Activated CD4-positive, alpha-beta T cell treated with anti-CD3 and anti-CD28 coated beads, Interleukin-2, amount 50 U/mL, for 16 hours (primary cell): Measurements from ENCODE around the gene PHETA2.

Experiments
- DNase-seq: peaks from one replicate; pipeline ENCODE4 v3.0.0-alpha.2; 2020

The PHETA2 gene, protein sequence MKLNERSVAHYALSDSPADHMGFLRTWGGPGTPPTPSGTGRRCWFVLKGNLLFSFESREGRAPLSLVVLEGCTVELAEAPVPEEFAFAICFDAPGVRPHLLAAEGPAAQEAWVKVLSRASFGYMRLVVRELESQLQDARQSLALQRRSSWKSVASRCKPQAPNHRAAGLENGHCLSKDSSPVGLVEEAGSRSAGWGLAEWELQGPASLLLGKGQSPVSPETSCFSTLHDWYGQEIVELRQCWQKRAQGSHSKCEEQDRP

DNA sequence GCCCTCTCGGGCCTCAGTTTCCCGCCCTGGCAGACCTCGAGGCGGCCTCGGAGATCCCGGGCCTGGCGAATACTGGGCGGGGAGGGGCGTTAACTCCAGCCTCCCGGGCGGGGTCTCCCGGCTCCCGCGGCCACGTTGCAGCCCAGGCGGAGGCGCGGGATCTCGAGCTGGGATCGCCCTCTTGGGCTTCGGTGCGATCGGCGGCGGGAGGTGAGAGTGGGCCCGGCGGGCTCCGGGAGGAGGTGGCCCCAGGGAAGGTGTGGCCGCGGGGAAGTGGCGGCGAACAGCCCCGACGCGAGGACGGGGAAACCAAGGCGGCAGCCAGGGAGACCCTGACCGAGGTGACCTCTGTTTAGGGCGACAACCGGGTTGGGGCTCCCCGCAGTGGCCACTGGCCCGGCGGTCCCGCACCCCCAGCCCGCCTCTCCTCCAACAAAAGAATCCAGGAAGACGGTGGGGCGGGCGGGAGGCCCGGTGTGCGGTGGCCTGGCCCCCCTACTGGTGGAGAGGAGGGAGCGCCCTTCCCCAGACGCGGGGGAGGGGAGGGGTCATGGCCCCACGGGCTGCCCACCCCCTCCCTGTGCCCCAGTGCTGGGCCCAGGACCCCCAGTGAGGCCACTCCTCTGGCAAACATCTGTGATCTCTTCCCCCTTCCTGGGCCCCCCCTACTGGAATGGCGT lies at the start of gene PHETA2:
Gene PHETA2, plus strand, starts transcription at position 117 of the 680 bp plus-strand sequence. CDS start 3,046 bp downstream, outside the sequence.
- DNase-seq, result peak; percentile 21

DNA sequence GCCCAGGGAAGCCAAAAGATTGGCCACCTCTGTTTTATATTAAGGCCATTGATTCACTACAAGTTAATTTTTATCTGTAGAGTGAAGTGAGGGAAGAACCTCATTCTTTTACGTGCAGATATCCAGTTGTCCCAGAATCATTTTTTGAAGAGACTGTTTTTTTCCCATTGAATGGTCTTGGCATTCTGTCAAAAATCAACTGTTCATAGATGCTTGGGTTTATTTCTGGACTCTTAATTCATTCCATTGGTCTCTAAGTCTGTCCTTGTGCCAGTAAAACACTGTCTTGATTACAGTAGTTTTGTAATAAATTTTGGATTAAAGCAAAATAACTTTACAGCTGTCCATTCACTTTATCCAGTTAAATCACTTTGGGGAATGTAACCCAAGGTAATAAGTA lies 48.6 kb upstream of the PHETA2 start:
- no peak for DNase-seq

DNA sequence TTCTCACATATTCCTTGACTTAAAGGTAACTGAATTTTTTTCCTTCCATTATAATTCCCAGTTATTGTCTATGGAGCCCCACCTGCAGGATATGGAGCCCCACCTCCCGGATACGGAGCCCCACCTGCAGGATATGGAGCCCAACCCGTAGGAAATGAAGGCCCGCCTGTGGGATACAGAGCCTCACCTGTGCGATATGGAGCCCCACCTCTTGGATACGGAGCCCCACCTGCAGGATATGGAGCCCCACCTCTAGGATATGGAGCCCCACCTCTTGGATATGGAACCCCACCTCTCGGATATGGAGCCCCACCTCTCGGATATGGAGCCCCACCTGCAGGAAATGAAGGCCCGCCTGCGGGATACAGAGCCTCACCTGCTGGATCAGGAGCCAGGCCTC lies 47.3 kb upstream of the PHETA2 start:
- DNase-seq, result no peak

DNA sequence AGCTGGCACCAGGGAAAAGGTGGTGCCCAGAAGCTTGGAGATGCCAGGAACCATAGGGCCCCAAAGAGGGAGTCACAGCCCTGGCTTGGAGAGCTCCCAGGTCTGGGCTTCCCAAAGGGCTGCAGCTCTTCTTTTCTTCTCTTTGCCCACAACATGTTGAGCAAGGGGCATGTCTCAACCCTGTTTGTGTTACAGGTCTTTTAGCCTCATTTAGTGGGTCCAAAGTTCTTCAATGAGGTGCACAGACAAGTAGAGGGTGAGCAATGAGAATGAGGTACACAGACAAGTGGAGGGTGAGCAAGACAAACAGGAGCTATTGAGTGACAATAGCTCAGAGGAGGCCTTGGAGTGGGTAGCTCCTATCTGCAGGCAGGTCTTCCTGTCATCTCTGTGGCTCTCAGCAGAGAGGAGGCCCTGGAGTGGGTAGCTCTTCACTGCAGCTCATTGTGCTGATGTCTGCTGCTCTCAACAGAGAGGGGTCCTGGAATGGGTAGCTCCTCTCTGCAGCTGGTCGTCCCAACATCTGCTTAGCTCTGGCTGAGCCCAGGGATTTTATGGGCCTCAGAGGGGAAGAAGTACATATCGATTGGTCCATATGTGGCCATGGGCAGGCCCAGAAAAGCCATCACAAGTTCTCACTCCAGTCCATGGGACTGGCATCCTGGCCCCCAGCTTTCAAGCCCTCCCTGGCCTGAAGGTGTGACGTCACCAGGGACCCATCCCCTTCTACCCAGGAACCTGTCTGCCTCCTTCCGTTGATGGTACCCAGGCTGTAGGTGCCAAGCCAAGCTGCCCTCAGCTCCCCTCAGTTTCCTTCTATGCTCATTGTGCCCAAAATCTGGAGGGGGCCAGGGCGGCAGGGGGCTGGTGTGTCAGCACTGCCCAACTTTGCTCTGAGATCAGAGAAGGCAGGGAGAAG lies 40.5 kb upstream of the PHETA2 start:
- no peak for DNase-seq

DNA sequence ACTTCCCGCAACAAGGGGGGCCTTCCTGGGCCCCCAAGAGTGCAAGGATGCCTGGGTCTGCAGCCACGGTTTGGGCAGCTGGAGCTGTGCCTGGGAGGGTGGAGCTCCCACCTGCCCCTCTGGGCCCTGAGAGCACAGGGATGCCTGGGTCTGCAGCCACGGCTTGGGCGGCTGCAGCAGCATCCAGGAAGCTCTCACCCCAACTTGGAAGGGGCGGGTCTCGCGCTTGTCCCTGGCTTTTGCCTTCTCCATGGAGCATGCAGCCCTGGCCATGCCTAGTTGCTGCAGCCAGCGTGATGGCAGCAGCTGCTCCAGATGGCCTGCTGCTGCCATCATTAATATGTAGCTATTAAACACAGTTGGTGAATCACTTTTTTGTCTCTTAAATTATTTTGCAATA lies 38.8 kb upstream of the PHETA2 start:
- no peak for DNase-seq

DNA sequence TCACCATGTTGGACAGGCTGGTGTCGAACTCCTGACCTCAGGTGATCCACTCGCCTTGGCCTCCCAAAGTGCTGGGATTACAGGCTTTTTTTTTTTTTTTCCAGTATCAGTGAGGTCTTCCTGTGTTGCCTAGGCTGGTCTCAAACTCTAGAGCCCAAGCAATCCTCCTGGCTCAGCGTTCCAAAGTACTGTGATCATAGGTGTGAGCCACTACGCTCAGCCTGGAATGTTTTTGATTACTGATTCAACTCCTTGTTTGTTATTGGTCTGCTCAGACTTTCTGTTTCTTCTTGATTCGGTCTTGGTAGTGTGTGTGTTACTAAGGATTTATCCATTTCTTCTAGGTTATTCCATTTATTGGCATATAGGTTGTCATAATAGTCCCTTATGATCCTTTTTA lies 34.8 kb upstream of the PHETA2 start:
- no peak for DNase-seq

DNA sequence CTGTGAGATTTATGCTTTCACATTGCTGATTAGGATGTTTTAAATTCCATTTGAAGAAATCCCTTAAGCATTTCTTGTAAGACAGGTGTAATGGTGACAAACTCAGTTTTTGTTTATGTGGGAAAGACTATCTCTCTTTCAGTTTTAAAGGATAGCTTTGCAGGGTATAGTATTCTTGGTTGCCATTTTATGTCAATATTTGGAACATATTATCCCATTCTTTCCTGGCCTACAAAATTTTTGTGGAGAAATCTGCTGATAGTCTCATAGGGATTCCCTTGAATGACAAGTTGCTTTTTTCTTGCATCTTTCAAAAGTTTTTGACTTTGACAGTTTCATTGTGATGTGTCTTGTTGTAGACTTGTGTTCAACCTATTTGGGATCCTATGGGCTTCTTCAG lies 32.3 kb upstream of the PHETA2 start:
- DNase-seq, result no peak

DNA sequence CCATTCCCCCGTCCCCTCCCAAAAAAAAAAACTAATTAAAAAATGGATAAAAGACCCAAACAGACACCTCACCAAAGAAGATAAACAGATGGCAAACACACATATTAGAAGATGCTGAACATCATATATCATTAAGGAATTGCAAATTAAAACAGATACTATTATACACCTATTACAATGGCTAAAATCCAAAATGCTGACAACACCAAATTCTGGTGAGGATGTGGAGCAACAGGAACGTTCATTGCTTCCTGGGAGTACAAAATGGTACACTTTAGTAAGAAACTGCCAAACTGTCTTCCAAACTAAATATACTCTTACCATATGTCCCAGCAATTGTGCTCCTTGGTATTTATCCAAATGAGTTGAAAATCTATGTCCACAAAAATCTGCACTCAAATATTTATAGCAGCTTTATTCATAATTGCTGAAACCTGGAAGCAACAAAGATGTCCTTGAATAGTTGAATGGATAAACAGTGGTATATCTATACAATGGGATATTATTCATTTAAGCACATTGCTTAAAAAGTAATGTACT lies 23.3 kb upstream of the PHETA2 start:
- DNase-seq, result no peak

DNA sequence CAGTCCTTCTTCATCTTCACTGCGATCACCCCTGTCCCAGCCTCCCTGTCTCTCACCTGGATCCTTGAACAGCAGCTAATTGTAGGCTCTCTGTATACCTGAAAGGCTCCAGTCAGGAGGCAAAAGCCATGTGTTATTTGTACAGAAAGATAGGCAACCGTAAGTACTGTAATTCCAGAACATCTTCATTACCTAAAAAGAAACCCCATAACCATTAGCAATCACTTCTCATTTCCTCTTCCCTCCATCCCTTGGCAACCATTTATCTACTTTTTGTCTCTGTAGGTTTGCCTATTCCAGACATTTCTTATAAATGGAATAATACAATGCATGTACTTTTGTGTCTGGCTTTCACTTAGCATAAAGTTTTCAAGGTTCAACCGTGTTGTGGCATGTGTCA lies 21.3 kb upstream of the PHETA2 start:
- no peak for DNase-seq

DNA sequence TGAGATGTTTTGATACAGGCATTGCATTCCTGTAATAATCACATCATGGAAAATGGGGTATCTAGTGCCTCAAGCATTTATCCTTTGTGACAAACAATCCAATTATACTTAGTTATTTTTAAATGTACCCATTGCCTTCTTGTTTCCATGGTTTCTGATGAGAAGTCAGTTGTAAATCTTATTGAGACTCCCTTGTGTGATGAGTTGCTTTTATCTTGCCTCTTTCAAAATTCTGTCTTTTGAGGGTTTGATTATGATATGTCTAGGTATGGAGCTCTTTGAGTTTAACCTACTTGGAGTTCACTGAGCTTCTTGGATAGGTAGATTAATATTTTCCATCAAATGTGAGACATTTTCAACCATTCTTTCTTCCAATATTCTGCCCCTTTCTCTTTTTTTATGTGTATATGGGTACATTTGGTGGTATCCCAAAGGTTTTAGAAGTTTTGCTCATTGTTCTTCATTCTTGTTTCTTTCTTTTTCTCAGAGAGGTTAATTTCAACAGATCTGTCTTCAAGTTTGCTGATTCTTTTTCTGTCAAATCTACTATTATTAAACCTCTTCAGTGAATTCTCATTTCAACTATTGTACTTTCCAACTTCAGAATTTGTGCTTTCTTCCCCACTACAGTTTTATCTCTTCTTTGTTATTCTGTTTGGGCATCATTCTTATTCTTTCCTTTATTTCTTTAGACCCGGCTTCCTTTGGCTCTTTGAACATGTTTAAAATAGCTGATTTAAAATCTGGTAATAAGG lies 17.1 kb upstream of the PHETA2 start:
- DNase-seq, result no peak

DNA sequence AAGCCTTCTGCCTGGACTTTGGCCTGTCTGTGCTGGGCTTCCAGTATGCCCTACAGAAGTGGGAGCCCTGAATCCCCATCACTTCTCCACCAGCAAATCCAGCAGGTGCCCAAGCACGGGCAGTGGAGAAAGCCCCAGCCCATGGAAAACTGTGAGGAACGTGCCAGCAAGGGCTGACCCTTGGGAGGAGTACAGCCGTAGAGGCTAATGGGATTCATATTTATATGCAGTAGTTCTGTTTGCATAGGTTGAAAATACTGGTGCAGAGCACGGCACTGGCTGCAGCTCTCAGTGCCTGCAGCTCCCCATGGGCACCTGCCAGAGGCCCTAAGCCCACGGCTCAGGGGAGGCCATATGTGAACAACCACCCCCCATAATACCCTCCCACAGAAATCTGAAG lies 13.6 kb upstream of the PHETA2 start:
- no peak for DNase-seq

DNA sequence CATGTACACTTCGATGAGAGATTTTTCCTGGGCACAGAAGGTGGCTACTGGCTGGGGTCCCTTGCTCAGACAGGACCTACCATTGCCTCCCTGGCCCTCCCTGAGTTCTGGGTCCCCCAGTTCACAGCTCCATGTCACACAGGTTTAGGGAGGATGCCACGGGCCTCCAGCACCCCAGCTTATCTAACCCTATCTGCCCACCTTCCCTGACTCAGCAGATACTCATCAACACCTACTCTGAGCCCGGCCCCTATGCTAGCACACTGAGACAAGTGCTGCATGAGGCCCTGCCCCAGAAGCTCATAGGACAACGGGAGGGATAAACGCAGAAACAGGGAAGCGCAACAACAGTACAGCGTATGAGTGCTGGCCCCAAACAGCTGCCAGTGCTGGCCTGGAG lies 13.0 kb upstream of the PHETA2 start:
- no peak for DNase-seq

DNA sequence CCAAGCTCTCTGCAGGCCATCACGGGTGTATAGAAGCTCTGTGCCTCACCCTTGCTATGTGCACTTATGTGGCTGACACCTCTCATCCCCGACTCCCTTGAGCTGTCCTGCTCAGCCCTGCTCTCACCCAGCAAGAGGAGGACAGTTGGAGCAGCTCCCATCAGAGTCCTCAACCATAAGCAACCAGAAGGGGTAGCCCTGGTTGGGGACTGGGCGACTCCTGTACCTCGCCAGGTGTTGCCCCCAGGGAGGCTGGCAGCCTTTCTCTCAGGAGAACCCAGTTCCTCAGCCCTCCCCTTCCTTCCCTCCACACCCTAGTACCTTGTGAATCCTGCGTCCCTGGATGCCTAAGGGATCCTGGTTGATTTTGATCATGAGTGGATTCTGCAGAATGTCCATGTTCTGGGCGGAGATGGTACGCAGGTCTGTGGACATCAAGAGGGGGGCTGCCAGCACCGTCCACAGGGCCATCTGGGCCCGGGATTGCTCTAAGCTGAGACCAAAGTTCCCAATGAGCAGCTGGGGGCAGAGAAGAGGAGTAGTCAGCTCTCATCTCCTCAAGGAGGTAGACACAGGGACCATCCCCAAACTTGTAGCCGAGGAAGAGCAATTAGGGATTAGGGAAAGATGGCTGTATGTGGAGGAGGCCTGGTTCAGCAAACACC lies 11.4 kb upstream of the PHETA2 start:
- DNase-seq, result no peak

DNA sequence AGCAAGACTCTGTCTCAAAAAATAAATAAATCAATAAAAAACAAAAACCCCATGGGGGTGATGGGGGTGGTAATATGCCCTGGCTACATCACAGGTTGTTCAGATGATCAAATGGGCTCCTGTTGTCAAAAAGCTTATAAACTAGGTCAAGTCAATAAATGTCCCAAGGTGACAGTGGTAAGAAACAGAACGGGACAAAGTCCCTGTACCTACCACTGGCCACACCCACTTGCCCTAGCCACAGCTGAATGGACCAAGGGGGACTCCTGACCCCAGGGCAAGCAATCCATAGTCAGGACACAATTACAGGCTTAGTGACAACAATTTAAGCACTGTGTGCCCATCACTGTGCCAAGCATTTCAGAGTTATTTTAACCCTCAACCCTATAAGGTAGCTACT lies 9.4 kb upstream of the PHETA2 start:
- DNase-seq, result no peak

DNA sequence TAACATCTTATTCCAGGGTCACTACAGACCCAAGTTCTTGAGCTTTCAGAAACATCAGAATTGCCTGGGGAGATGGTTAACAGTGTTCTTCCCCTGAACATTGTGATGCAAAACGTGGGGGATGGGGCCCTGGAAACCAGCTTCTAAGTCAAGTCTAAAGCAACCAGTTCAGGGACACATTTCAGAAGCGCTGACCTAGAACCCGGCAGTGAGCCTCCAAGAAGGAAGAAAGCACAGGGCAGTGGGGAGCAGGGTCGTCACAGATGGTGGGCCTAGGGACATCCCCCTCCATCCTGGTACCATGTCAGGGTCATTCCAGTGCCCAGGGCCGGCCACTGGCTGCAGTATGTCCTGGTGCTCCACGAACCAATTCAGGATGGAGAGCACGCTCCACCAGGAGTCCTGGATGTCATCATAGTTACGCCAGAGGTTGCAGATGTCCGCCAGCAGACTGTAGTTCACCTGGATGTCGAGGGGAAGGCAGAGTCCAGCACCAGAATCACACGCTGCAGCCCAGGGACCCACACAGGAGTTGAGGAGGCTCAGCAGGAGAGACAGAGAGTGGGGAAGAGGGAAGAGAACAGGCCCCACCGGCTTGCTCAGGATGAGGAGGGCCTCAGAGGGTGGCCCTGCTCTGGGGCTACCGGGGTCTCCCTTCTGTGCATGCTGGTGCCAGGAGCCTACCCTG lies 8.5 kb upstream of the PHETA2 start:
- no peak for DNase-seq

DNA sequence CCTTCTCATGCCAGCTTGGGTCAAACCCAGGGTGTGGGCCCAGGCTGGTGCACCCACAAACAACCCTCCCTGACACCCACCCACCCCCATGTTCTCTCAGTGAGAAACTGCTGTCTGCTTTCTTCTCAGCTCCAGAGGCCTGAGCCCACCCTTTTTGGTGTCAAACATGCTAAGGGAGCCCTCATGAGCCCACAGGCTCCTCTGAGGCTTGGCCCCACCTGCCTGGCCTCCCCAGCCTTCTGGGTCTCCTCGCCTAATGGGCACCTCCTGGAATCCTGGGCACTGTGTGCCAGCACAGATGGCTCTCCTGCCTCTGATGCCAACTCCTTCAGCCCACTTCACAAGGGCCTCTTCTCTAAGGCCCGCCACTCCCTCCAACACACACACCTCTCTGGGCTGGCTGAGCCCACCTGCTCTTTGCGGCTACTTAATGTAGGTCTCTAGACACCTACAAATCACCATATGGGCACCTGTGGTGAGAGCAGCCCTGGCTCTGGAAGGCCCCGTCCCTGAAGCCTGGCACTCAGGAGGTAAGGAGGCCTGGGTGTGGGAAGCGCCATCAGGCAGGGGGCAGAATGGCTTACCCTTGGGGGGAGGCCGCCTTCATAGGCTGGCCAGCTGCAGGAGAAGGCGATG lies 7.8 kb upstream of the PHETA2 start:
- no peak for DNase-seq

DNA sequence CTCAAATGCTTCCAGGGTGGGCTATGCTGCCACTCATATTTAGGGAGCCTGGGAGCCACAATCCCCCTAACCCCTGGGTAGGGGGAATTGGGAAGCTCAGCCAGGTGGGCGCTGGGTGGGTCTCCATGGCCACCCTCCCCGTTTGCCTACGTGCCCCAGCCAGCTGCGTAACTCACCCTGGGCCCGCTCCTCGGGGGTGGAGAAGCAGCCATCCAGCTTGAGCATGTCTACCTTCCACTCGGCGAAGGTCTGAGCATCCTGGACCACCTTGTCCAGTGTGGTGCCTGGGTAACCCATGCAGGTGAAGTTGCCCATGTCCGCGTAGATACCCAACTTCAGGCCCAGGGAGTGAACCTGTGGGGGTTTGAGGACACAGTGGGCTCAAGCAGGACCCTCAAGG lies 7.1 kb upstream of the PHETA2 start:
- no peak for DNase-seq

DNA sequence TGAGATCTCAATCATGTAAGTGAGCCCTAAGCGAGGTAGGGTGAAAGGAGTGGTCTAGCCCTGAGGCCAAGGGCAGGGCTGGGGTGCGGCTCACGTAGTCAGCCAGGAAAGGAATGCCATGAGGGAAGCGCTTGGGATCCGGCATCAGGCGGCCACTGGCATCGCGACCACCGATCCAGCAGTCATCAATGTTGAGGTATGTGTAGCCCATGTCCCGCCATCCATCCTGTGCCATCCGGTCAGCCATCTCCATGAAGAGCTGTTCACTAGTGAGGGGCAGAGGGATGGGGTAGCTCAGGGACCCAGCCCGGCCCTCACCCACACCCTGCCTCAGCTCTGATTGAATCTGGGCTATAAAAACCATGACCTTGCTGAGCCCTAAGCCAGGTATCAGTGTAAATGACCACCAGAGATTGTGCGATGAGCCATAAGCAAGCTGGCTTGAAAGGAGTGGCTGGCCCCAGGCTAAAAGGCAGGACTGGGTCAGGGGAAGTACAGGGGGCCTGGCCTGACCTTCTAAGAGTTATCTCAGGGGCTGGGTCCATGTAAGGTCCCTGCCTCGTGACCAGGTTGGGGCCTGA lies 6.3 kb upstream of the PHETA2 start:
- no peak for DNase-seq

DNA sequence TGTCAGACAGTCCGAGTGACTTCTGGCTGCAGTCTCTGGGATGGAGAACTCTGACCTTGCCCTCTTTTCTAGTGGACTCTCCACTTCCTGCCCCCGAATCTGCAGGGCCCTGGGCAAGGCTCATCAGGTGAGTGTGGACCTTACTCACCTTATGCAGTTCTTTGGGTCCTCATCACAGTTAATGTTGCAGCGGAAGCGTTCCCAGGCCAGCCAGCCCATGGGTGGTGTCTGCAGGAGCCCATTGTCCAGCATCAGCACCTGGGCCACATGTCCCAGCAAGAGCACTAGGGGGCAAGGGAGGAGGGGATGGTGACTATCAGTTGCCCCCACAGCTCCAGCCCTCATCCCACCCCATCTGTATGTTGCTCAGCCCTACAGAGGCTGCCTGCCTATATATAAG lies 5.8 kb upstream of the PHETA2 start:
- DNase-seq, result no peak

DNA sequence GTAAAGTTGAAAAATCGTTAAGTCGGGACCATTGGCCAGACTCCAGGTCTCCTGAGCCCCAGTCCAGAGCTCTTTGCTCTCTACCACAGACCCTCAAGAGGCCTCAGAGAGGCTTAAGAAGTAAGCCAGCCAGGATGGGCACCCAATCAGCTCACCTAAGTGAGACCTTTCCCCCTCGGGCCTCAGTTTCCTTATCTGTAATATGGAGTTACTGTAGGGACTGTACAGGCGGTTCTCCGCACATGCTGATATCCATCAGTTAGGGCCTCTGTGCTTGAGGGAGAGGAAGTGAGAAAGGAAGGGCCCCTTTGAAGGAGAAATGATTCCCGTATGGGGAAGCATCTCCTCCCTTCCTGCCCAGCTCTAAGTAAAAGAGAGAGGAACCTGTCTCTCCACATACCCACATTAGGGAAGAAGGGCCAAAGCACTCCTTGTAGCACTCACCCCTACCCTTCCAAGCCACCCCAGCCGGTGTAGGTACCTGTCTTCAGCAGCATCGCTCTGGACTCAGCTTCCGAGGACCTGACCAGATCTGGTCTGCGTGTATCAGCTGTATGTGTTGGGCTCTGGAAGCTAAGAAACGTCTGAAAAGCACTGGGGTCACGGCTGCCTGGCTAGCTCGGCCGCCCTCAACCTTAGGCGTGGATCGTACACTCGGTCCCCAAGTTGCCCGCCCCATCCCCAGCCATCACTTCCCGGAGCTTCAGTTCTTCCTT lies 4.1 kb upstream of the PHETA2 start:
- DNase-seq, result no peak
